Panc1 (cell line): ENCODE measurements around the gene KCNMA1. TPM values are rescaled to one million over a fixed set of nuclear protein-coding genes. Genes with fewer than 3 reads are reported as not detected.

ENCODE experiments used
- ATAC-seq: fragments of 200-7000 bp; cut with Tn5 transposase; 2 replicates; pipeline ENCODE4 v1.9.1; 2020; ENCODE audit warnings: mild to moderate bottlenecking, moderate library complexity
- BruUV-seq: library from RNA; stranded (reverse); fragments of 400-500 nt; replicated peaks from 2 replicates; lab custom pipeline; 2021; lab: Mats Ljungman, UMichigan
- CTCF ChIA-PET: fragments of 300-600 bp; sonication (Branson Sonifier 250); formaldehyde crosslinking; loops from one replicate; lab custom pipeline; 2022; ENCODE audit warnings: antibody characterized with exemption; lab: Charles Lee
- POLR2A ChIA-PET: fragments of 300-600 bp; sonication (Branson Sonifier 250); formaldehyde crosslinking; loops from one replicate; lab custom pipeline; 2022; ENCODE audit warnings: antibody characterized with exemption; lab: Charles Lee
- DNase-seq: peaks from one replicate; pipeline ENCODE4 v3.0.0-alpha.2; 2010; ENCODE audit warnings: low read depth, low spot score
- H3K27ac ChIP-seq: 2 replicates; pipeline ENCODE4 v1.5.1; 2011; ENCODE audit warnings: mild to moderate bottlenecking, low read length, inconsistent platforms
- H3K27me3 ChIP-seq: fragments of 200-500 bp; sonication (Bioruptor generic); 2 replicates; pipeline ENCODE4 v1.6.0; 2014; ENCODE audit warnings: low read length, inconsistent platforms; ENCODE audit not compliant: control insufficient read depth, insufficient read depth
- H3K36me3 ChIP-seq: fragments of 200-500 bp; sonication (Bioruptor generic); 2 replicates; pipeline ENCODE4 v1.5.1; 2014; ENCODE audit warnings: inconsistent platforms, mild to moderate bottlenecking, low read length, moderate library complexity; ENCODE audit not compliant: control insufficient read depth, insufficient read depth
- H3K4me1 ChIP-seq: 2 replicates; pipeline ENCODE4 v1.5.1; 2011; ENCODE audit warnings: inconsistent platforms, mild to moderate bottlenecking, low read length, moderate library complexity; ENCODE audit not compliant: control insufficient read depth, insufficient read depth
- H3K4me3 ChIP-seq, 2 experiments: 2 replicates each; pipeline ENCODE4 v1.5.1; 2011 to 2012; ENCODE audit warnings: low read depth in 2 of 2, low read length in 2 of 2, mild to moderate bottlenecking in 2 of 2, inconsistent platforms in 1 of 2, moderate library complexity in 1 of 2
- H3K9me3 ChIP-seq: fragments of 200-500 bp; sonication (Bioruptor generic); 2 replicates; pipeline ENCODE4 v1.5.1; 2014; ENCODE audit warnings: low read depth, mild to moderate bottlenecking, inconsistent platforms, low read length, moderate library complexity; ENCODE audit not compliant: control insufficient read depth, insufficient read depth
- CTCF ChIP-seq: fragments of 450-650 bp; IDR thresholded peaks from 2 replicates; pipeline ENCODE4 v1.5.1; 2017; ENCODE audit warnings: mild to moderate bottlenecking
- POLR2AphosphoS5 ChIP-seq: IDR thresholded peaks from 2 replicates; pipeline ENCODE4 v1.6.1; 2012; ENCODE audit warnings: mild to moderate bottlenecking, low read depth, low read length, moderate library complexity
- REST ChIP-seq, 2 experiments: IDR thresholded peaks; 2 replicates each; pipeline ENCODE4 v1.6.1; 2011 to 2012; ENCODE audit warnings: low read depth in 2 of 2, control low read depth in 1 of 2, low read length in 1 of 2, mild to moderate bottlenecking in 1 of 2, moderate library complexity in 1 of 2; ENCODE audit not compliant: insufficient read depth in 1 of 2
- SIN3A ChIP-seq: IDR thresholded peaks from 2 replicates; pipeline ENCODE4 v1.6.1; 2012; ENCODE audit warnings: low read depth, mild to moderate bottlenecking, low read length, moderate library complexity, borderline replicate concordance; ENCODE audit not compliant: insufficient read depth
- TCF7L2 ChIP-seq: IDR thresholded peaks from 2 replicates; pipeline ENCODE4 v1.6.1; 2011; ENCODE audit warnings: mild to moderate bottlenecking, low read depth, low read length, inconsistent platforms
- in situ Hi-C: cut with HindIII; loops from 2 replicates; pipeline ENCODE4 v1.10.0; 2016; ENCODE audit warnings: low sequenced_read_pairs, low pct_unique_long_range_greater_than_20kb
- intact Hi-C: fragments of 100-400 bp; cut with micrococcal nuclease; formaldehyde crosslinking; loops from one replicate; pipeline ENCODE4 v1.10.0; 2022; ENCODE audit not compliant: unreplicated experiment
- total RNA-seq: library from RNA; stranded (reverse); gene quantifications from one replicate; pipeline ENCODE4 v1.2.1, GENCODE V29; 2021; ENCODE audit not compliant: unreplicated experiment

Gene KCNMA1
- total RNA-seq, 1 experiment from 2014 or later = 91.9 TPM

GRCh38 chr10:77445547-77445946 is 192.1 kb downstream of the KCNMA1 start:
- POLR2A ChIA-PET = no interaction called here
- CTCF ChIA-PET = no interaction called here
- no peaks in the 10 kb centered on the region for H3K9me3 ChIP-seq
- in situ Hi-C loops (no loop called here), intact Hi-C loops (no loop called here)
- H3K27ac ChIP-seq = no peak overlapping the region
- no peak overlapping the region for H3K4me3 ChIP-seq
- DNase-seq (no peak), ATAC-seq (no peak)
- H3K36me3 ChIP-seq = no peaks in the 10 kb centered on the region
- no peaks in the 10 kb centered on the region for H3K4me1 ChIP-seq
- TF ChIP-seq TCF7L2 = no peak
- TF ChIP-seq REST (IDR thresholded peaks at IDR 0.05; ENCODE audit: insufficient read depth in 1 of 2, low read depth in 2 of 2, low read length in 1 of 2) = no peak
- no peak for TF ChIP-seq CTCF
- no peak for TF ChIP-seq POLR2AphosphoS5
- no peak for TF ChIP-seq SIN3A
- BruUV-seq = no TSS peak
- H3K27me3 ChIP-seq = no peaks in the 10 kb centered on the region

GRCh38 chr10:77444041-77444440 is 193.6 kb downstream of the KCNMA1 start:
- BruUV-seq = no TSS peak
- no peak overlapping the region for H3K4me3 ChIP-seq
- H3K9me3 ChIP-seq = no peaks in the 10 kb centered on the region
- TF ChIP-seq POLR2AphosphoS5 (no peak), TCF7L2 (no peak), SIN3A (no peak), CTCF (no peak), REST (IDR thresholded peaks at IDR 0.05; ENCODE audit: insufficient read depth in 1 of 2, low read depth in 2 of 2, low read length in 1 of 2) (no peak)
- ChIA-PET CTCF (no interaction called here), POLR2A (no interaction called here)
- in situ Hi-C loops = no loop called here
- H3K27ac ChIP-seq = no peak overlapping the region
- no peaks in the 10 kb centered on the region for H3K27me3 ChIP-seq
- no peaks in the 10 kb centered on the region for H3K36me3 ChIP-seq
- no peaks in the 10 kb centered on the region for H3K4me1 ChIP-seq
- DNase-seq (no peak), ATAC-seq (no peak)
- intact Hi-C loops = no loop called here
